AG09309 (cell line): ENCODE results near the gene TBCD.

Experiments used
- DNase-seq: peaks from one replicate; pipeline ENCODE4 v3.0.0-alpha.2; 2010; ENCODE audit warnings: low read depth
- H3K4me3 ChIP-seq: 2 replicates; pipeline ENCODE4 v1.5.1; 2011; ENCODE audit warnings: mild to moderate bottlenecking, low read depth, low read length, moderate library complexity; ENCODE audit not compliant: control insufficient read depth
- CTCF ChIP-seq: IDR thresholded peaks from 2 replicates; pipeline ENCODE4 v1.5.1; 2011; ENCODE audit warnings: mild to moderate bottlenecking, low read depth, low read length, inconsistent platforms; ENCODE audit not compliant: insufficient read depth, control insufficient read depth; ENCODE audit errors: missing control alignments

The TBCD gene

GRCh38 chr17:82815354-82815753, 63.5 kb downstream of the TBCD start:
- H3K4me3 ChIP-seq = no peak overlapping the region
- no peak for TF ChIP-seq CTCF
- no peak for DNase-seq

GRCh38 chr17:82815790-82816305, 64.0 kb downstream of the TBCD start:
- no peak overlapping the region for H3K4me3 ChIP-seq
- DNase-seq = no peak

GRCh38 chr17:82816358-82816757, 64.5 kb downstream of the TBCD start:
- no peak for DNase-seq
- no peak for TF ChIP-seq CTCF

More at GRCh38 chr17:82815790-82816305, 64.0 kb downstream of the TBCD start:
- no peak for TF ChIP-seq CTCF

GRCh38 chr17:82817947-82818346, 66.1 kb downstream of the TBCD start:
- no peak for TF ChIP-seq CTCF
- H3K4me3 ChIP-seq = no peak overlapping the region
- no peak for DNase-seq

More at GRCh38 chr17:82816358-82816757, 64.5 kb downstream of the TBCD start:
- no peak overlapping the region for H3K4me3 ChIP-seq

- no peak for DNase-seq
- TF ChIP-seq CTCF = no peak
- H3K4me3 ChIP-seq = no peak overlapping the region
These were observed 68.7 kb downstream of the TBCD start for GRCh38 chr17:82820278-82821251.

GRCh38 chr17:82821554-82821953, 69.7 kb downstream of the TBCD start:
- no peak for TF ChIP-seq CTCF
- no peak for DNase-seq
- no peak overlapping the region for H3K4me3 ChIP-seq
